ENCODE data around the gene TOGARAM1.

The TOGARAM1 gene

GRCh38 chr14:45038256-45038655, 76.3 kb downstream of the TOGARAM1 start:
- no peak overlapping the region for H3K4me3 ChIP-seq
- DNase-seq (ENCODE audit: low read depth, low spot score): no peak

DNA sequence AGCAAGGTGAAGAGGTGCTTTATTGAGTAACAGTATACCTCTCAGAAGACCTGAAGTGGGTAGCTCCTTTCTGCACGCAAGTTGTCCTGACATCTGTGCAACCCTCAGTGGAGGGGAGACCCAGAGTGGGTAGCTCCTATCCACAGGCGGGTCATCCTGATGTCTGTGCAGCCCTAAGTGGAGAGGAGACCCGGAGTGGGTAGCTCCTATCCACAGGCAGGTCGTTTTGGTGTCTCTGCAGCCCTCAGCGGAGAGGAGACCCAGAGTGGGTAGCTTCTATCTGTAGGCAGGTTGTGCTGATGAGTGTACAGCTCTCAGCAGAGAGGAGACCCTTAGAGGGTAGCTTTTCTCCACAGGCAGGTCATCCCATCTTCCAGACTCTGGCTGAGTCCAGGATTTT, 76.9 kb downstream of the TOGARAM1 start:
- TF ChIP-seq POLR2AphosphoS5 (IDR thresholded peaks at IDR 0.05; ENCODE audit: borderline replicate concordance, low read depth, low read length) (no peak), FOXP2 (optimal IDR thresholded peaks at IDR 0.05; ENCODE audit: control extremely low read depth, extremely low read length, insufficient read depth) (no peak), EZH2 (IDR thresholded peaks at IDR 0.05) (no peak)

More at GRCh38 chr14:45038256-45038655, 76.3 kb downstream of the TOGARAM1 start:
- TF ChIP-seq FOXP2 (optimal IDR thresholded peaks at IDR 0.05; ENCODE audit: control extremely low read depth, extremely low read length, insufficient read depth) (no peak), POLR2AphosphoS5 (IDR thresholded peaks at IDR 0.05; ENCODE audit: borderline replicate concordance, low read depth, low read length) (no peak), EZH2 (IDR thresholded peaks at IDR 0.05) (no peak)
- Histone ChIP-seq H3K9ac (ENCODE audit: insufficient read length) (no peak overlapping the region), H3K27ac (no peak overlapping the region), H3K36me3 (ENCODE audit: insufficient read depth, low read length) (peaks cover 36% of the 10 kb centered on the region), H3K9me3 (ENCODE audit: low read depth, low read length) (no peaks in the 10 kb centered on the region)

DNA sequence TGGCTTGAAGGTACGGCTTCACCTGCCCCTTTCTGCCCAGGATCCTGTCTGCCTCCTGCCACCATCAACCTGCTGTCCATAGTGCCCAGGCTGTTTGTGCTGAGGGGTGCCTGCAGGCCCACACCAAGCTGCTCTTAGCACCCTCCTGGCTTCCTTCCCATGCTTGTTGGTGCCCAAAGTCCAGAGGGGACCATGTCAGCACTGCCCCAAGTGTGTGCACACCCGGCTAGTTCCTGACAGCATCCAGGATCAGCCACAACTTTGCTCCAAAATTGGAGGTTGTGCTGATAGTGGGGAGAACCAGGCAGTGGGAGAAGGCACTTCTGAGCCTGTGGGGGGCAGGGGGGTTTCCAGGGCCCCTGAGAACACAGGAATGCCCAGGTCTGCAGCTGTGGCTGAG, 77.4 kb downstream of the TOGARAM1 start:
- peaks cover 30% of the 10 kb centered on the region for H3K36me3 ChIP-seq (ENCODE audit: insufficient read depth, low read length)
- H3K9ac ChIP-seq (ENCODE audit: insufficient read length): no peak overlapping the region
- TF ChIP-seq FOXP2 (optimal IDR thresholded peaks at IDR 0.05; ENCODE audit: control extremely low read depth, extremely low read length, insufficient read depth): no peak
- H3K9me3 ChIP-seq (ENCODE audit: low read depth, low read length): no peaks in the 10 kb centered on the region
- H3K27ac ChIP-seq: no peak overlapping the region
- no peak for DNase-seq (ENCODE audit: low read depth, low spot score)
- no peak overlapping the region for H3K4me3 ChIP-seq

More for the DNA sequence above, 76.9 kb downstream of the TOGARAM1 start:
- Histone ChIP-seq H3K36me3 (ENCODE audit: insufficient read depth, low read length) (peaks cover 35% of the 10 kb centered on the region), H3K9me3 (ENCODE audit: low read depth, low read length) (no peaks in the 10 kb centered on the region), H3K9ac (ENCODE audit: insufficient read length) (no peak overlapping the region), H3K27ac (no peak overlapping the region), H3K4me3 (no peak overlapping the region)
- DNase-seq (ENCODE audit: low read depth, low spot score): no peak

DNA sequence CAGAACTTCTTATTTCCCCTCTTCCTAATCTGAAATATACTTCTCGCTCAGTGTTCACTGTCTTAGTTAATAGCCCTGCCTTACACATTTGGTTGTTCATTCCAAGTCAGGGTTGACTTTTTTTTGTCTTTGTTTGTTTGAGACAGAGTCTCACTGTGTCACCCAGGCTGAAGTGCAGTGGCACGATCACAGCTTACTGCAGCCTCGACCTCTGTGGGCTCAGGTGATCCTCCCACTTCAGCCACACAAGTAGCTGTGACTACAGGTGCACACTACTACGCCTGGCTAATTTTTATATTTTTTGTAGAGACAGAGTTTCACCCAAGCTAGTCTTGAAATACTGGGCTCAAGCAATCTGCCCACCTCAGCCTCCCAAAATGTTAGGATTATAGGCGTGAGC, 79.7 kb downstream of the TOGARAM1 start:
- Histone ChIP-seq H3K27ac (no peak overlapping the region), H3K9ac (ENCODE audit: insufficient read length) (no peak overlapping the region), H3K4me3 (no peak overlapping the region), H3K9me3 (ENCODE audit: low read depth, low read length) (no peaks in the 10 kb centered on the region), H3K36me3 (ENCODE audit: insufficient read depth, low read length) (peaks cover 28% of the 10 kb centered on the region)
- no peak for DNase-seq (ENCODE audit: low read depth, low spot score)
- no peak for TF ChIP-seq FOXP2 (optimal IDR thresholded peaks at IDR 0.05; ENCODE audit: control extremely low read depth, extremely low read length, insufficient read depth)
- TF ChIP-seq POLR2AphosphoS5 (IDR thresholded peaks at IDR 0.05; ENCODE audit: borderline replicate concordance, low read depth, low read length): no peak
- no peak for TF ChIP-seq EZH2 (IDR thresholded peaks at IDR 0.05)

- Histone ChIP-seq H3K9ac (ENCODE audit: insufficient read length) (no peak overlapping the region), H3K4me3 (no peak overlapping the region), H3K27ac (no peak overlapping the region), H3K9me3 (ENCODE audit: low read depth, low read length) (no peaks in the 10 kb centered on the region), H3K36me3 (ENCODE audit: insufficient read depth, low read length) (peaks cover 3% of the 10 kb centered on the region; the same call in 1 of the 2 replicates)
- TF ChIP-seq POLR2AphosphoS5 (IDR thresholded peaks at IDR 0.05; ENCODE audit: borderline replicate concordance, low read depth, low read length) (no peak), FOXP2 (optimal IDR thresholded peaks at IDR 0.05; ENCODE audit: control extremely low read depth, extremely low read length, insufficient read depth) (no peak), EZH2 (IDR thresholded peaks at IDR 0.05) (no peak)
- no peak for DNase-seq (ENCODE audit: low read depth, low spot score)
Measured at GRCh38 chr14:45044638-45045037, 82.6 kb downstream of the TOGARAM1 start.

- no peak overlapping the region for H3K4me3 ChIP-seq
- no peak for DNase-seq (ENCODE audit: low read depth, low spot score)
- no peaks in the 10 kb centered on the region for H3K9me3 ChIP-seq (ENCODE audit: low read depth, low read length)
- H3K36me3 ChIP-seq (ENCODE audit: insufficient read depth, low read length): no peaks in the 10 kb centered on the region; the same call in 1 of the 2 replicates
- no peak for TF ChIP-seq POLR2AphosphoS5 (IDR thresholded peaks at IDR 0.05; ENCODE audit: borderline replicate concordance, low read depth, low read length)
- TF ChIP-seq FOXP2 (optimal IDR thresholded peaks at IDR 0.05; ENCODE audit: control extremely low read depth, extremely low read length, insufficient read depth): no peak
- TF ChIP-seq EZH2 (IDR thresholded peaks at IDR 0.05): no peak
- H3K9ac ChIP-seq (ENCODE audit: insufficient read length): no peak overlapping the region
- no peak overlapping the region for H3K27ac ChIP-seq
Measured at GRCh38 chr14:45048385-45048784, 86.4 kb downstream of the TOGARAM1 start.

- no peak overlapping the region for H3K27ac ChIP-seq
- H3K4me3 ChIP-seq: no peak overlapping the region
- H3K36me3 ChIP-seq (ENCODE audit: insufficient read depth, low read length): peaks cover 14% of the 10 kb centered on the region
- H3K9ac ChIP-seq (ENCODE audit: insufficient read length): no peak overlapping the region
- H3K9me3 ChIP-seq (ENCODE audit: low read depth, low read length): no peaks in the 10 kb centered on the region
- TF ChIP-seq EZH2 (IDR thresholded peaks at IDR 0.05) (no peak), POLR2AphosphoS5 (IDR thresholded peaks at IDR 0.05; ENCODE audit: borderline replicate concordance, low read depth, low read length) (no peak), FOXP2 (optimal IDR thresholded peaks at IDR 0.05; ENCODE audit: control extremely low read depth, extremely low read length, insufficient read depth) (no peak)
- no peak for DNase-seq (ENCODE audit: low read depth, low spot score)
Measured at GRCh38 chr14:45051180-45051579, 89.2 kb downstream of the TOGARAM1 start.

DNA sequence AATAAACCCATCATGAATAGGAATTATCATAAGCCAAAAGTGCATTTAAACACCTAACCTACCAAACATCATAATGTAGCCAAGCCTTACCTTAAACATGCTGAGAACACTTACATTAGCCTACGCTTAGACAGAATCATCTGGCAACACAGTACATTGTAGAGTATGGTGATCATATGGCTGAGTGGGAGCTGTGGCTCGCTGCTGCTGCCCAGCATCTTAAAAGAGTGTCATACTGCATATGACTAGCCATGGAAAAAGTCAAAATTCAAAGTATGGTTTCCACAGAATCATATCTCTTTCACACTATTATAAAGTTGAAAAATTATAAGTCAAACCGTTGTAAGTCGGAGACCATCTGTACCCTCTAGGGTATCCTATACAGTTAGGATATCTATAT, 89.9 kb downstream of the TOGARAM1 start:
- H3K4me3 ChIP-seq: no peak overlapping the region
- H3K36me3 ChIP-seq (ENCODE audit: insufficient read depth, low read length): peaks cover 14% of the 10 kb centered on the region
- no peaks in the 10 kb centered on the region for H3K9me3 ChIP-seq (ENCODE audit: low read depth, low read length)
- no peak for DNase-seq (ENCODE audit: low read depth, low spot score)
- H3K9ac ChIP-seq (ENCODE audit: insufficient read length): no peak overlapping the region
- TF ChIP-seq EZH2 (IDR thresholded peaks at IDR 0.05): no peak
- TF ChIP-seq FOXP2 (optimal IDR thresholded peaks at IDR 0.05; ENCODE audit: control extremely low read depth, extremely low read length, insufficient read depth): no peak
- no peak for TF ChIP-seq POLR2AphosphoS5 (IDR thresholded peaks at IDR 0.05; ENCODE audit: borderline replicate concordance, low read depth, low read length)
- H3K27ac ChIP-seq: no peak overlapping the region

DNA sequence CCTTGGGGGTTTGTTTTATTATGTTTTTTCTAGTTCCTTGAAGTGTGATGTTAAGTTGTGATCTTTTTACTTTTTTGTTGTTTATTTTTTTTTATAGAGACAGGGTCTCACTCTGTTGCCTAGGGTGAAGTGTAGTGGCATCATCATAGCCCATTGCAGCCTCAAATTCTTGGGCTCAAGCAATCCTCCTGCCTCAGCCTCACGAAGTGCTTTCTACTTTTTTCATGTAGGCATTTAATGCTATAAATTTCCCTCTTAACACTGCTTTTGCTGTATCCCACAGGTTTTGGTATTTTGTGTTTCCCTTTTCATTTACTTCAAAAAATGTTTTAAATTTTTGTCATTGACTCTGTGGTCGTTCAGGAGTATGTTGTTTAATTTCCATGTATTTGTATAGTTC, 95.4 kb downstream of the TOGARAM1 start:
- DNase-seq (ENCODE audit: low read depth, low spot score): no peak
- TF ChIP-seq EZH2 (IDR thresholded peaks at IDR 0.05) (no peak), POLR2AphosphoS5 (IDR thresholded peaks at IDR 0.05; ENCODE audit: borderline replicate concordance, low read depth, low read length) (no peak), FOXP2 (optimal IDR thresholded peaks at IDR 0.05; ENCODE audit: control extremely low read depth, extremely low read length, insufficient read depth) (no peak)
- no peak overlapping the region for H3K4me3 ChIP-seq
- H3K9ac ChIP-seq (ENCODE audit: insufficient read length): no peak overlapping the region
- no peak overlapping the region for H3K27ac ChIP-seq
- H3K9me3 ChIP-seq (ENCODE audit: low read depth, low read length): no peaks in the 10 kb centered on the region
- H3K36me3 ChIP-seq (ENCODE audit: insufficient read depth, low read length): peaks cover 18% of the 10 kb centered on the region

Data from SK-N-MC (cell line).